ENCODE measurements around the gene LRP5.
A peak's percentile ranks its signal among the peaks of the same experiment; 100 is the strongest.
"Not testable (repeated sequence)": the region's sequence is repeated elsewhere in the genome, so short reads cannot be mapped to it uniquely, and the experiment has no call there.

LRP5 gene

GRCh38 chr11:68469642-68470041 is 157.3 kb downstream of the LRP5 start:
- DNase-seq (ENCODE audit: low read depth) = no peak

- no peak for DNase-seq (ENCODE audit: low read depth)
These were observed 158.0 kb downstream of the LRP5 start for GRCh38 chr11:68470304-68470811.

GRCh38 chr11:68471360-68472340 is 159.3 kb downstream of the LRP5 start:
- peak; percentile 96 for DNase-seq (ENCODE audit: low read depth)

GRCh38 chr11:68472778-68473177 is 160.4 kb downstream of the LRP5 start:
- no peak for DNase-seq (ENCODE audit: low read depth)

- DNase-seq (ENCODE audit: low read depth) = no peak
These were observed 161.3 kb downstream of the LRP5 start for GRCh38 chr11:68473693-68474092.

GRCh38 chr11:68475626-68476025 is 163.2 kb downstream of the LRP5 start:
- not testable (repeated sequence) for DNase-seq (ENCODE audit: low read depth)

GRCh38 chr11:68479390-68479789 is 167.0 kb downstream of the LRP5 start:
- DNase-seq (ENCODE audit: low read depth) = no peak

- DNase-seq (ENCODE audit: low read depth) = no peak
These were observed 167.8 kb downstream of the LRP5 start for GRCh38 chr11:68480193-68480592.

GRCh38 chr11:68480852-68481510 is 168.6 kb downstream of the LRP5 start:
- no peak for DNase-seq (ENCODE audit: low read depth)

GRCh38 chr11:68481579-68482240 is 169.3 kb downstream of the LRP5 start:
- no peak for DNase-seq (ENCODE audit: low read depth)

- no peak for DNase-seq (ENCODE audit: low read depth)
These were observed 176.2 kb downstream of the LRP5 start for GRCh38 chr11:68488623-68489022.

GRCh38 chr11:68495220-68495729 is 182.9 kb downstream of the LRP5 start:
- DNase-seq (ENCODE audit: low read depth) = no peak

GRCh38 chr11:68495872-68496271 is 183.5 kb downstream of the LRP5 start:
- DNase-seq (ENCODE audit: low read depth) = no peak

GRCh38 chr11:68497761-68498160 is 185.4 kb downstream of the LRP5 start:
- DNase-seq (ENCODE audit: low read depth) = peak; percentile 81

- DNase-seq (ENCODE audit: low read depth) = no peak
These were observed 185.9 kb downstream of the LRP5 start for GRCh38 chr11:68498321-68498720.

All from amniotic epithelial cell (primary cell).